OCI-LY3 (cell line): ENCODE data around the gene DLG1.

Source experiments
- EZH2phosphoT487 ChIP-seq: fragments of 200-600 bp; shearing (Covaris generic); IDR thresholded peaks from 2 replicates; pipeline ENCODE4 v1.6.1; 2018; ENCODE audit warnings: antibody characterized with exemption, mixed run types, low read depth
- TF ChIP-seq, protein P1 (sequence below): fragments of 200-600, 300-600 bp; sonication (generic); IDR thresholded peaks from 2 replicates; pipeline ENCODE4 v1.5.1; 2014; ENCODE audit warnings: antibody characterized with exemption, low read length, low read depth

DNA sequence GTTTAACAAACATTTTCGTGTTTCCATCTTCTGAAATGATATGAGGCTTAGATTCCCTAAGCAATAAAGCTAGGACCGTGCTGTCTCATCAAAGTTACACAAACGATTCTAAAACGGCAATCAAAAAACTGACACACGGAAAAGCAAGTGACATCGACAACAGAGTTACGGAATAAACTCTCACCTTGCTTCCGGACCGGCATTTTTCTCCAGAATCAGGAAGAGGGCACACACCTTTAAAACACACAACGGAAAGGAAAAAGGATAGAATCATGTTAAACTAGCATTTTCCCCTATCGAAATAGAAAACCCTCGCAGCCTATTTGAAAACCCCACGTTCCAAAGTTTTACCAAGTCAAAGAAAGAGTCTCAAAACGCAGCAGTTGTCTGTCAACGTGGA lies 1.4 kb downstream of the DLG1 start:
- TF ChIP-seq, protein P1, sequence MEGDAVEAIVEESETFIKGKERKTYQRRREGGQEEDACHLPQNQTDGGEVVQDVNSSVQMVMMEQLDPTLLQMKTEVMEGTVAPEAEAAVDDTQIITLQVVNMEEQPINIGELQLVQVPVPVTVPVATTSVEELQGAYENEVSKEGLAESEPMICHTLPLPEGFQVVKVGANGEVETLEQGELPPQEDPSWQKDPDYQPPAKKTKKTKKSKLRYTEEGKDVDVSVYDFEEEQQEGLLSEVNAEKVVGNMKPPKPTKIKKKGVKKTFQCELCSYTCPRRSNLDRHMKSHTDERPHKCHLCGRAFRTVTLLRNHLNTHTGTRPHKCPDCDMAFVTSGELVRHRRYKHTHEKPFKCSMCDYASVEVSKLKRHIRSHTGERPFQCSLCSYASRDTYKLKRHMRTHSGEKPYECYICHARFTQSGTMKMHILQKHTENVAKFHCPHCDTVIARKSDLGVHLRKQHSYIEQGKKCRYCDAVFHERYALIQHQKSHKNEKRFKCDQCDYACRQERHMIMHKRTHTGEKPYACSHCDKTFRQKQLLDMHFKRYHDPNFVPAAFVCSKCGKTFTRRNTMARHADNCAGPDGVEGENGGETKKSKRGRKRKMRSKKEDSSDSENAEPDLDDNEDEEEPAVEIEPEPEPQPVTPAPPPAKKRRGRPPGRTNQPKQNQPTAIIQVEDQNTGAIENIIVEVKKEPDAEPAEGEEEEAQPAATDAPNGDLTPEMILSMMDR, result no peak
- no peak for TF ChIP-seq EZH2phosphoT487
